Activated T-cell treated with anti-CD3 and anti-CD28 coated beads, Interleukin-2, amount 50 U/mL, for 1 hour (primary cell): Measurements from ENCODE around the gene ACD.
"Not testable (repeated sequence)": the region's sequence is repeated elsewhere in the genome, so short reads cannot be mapped to it uniquely, and the experiment has no call there.

ENCODE experiments used
- DNase-seq: peaks from one replicate; pipeline ENCODE4 v3.0.0-alpha.2; 2020

The ACD gene

GRCh38 chr16:67659675-67660563 lies at the start of gene ACD:
ACD (minus strand) TSS chr16:67660260; CDS start chr16:67660220, 40 bp downstream.
- DNase-seq = peak; percentile 95

- no peak for DNase-seq
Observed at GRCh38 chr16:67709050-67709449, 49.0 kb upstream of the ACD start.

- DNase-seq = no peak
Observed at GRCh38 chr16:67708368-67708771, 48.3 kb upstream of the ACD start.

- DNase-seq = no peak
Observed at GRCh38 chr16:67707790-67708189, 47.7 kb upstream of the ACD start.

GRCh38 chr16:67707210-67707609 lies 47.1 kb upstream of the ACD start:
- no peak for DNase-seq

- DNase-seq = no peak
Observed at GRCh38 chr16:67704110-67704509, 44.0 kb upstream of the ACD start.

- no peak for DNase-seq
Observed at GRCh38 chr16:67703626-67704025, 43.6 kb upstream of the ACD start.

GRCh38 chr16:67702130-67702529 lies 42.1 kb upstream of the ACD start:
- DNase-seq = no peak

GRCh38 chr16:67701420-67701819 lies 41.4 kb upstream of the ACD start:
- DNase-seq = no peak

- no peak for DNase-seq
Observed at GRCh38 chr16:67699265-67699664, 39.2 kb upstream of the ACD start.

GRCh38 chr16:67697422-67698185 lies 37.5 kb upstream of the ACD start:
- DNase-seq = no peak

- no peak for DNase-seq
Observed at GRCh38 chr16:67694611-67695010, 34.6 kb upstream of the ACD start.

- DNase-seq = not testable (repeated sequence)
Observed at GRCh38 chr16:67693517-67694285, 33.6 kb upstream of the ACD start.

GRCh38 chr16:67685388-67686112 lies 25.5 kb upstream of the ACD start:
- no peak for DNase-seq

GRCh38 chr16:67683767-67684166 lies 23.7 kb upstream of the ACD start:
- DNase-seq = no peak

GRCh38 chr16:67679935-67680897 lies 20.2 kb upstream of the ACD start:
- no peak for DNase-seq

- DNase-seq = no peak
Observed at GRCh38 chr16:67678354-67679023, 18.4 kb upstream of the ACD start.

GRCh38 chr16:67677712-67678111 lies 17.7 kb upstream of the ACD start:
- no peak for DNase-seq

- no peak for DNase-seq
Observed at GRCh38 chr16:67676939-67677338, 16.9 kb upstream of the ACD start.

- DNase-seq = no peak
Observed at GRCh38 chr16:67676516-67676915, 16.5 kb upstream of the ACD start.

- no peak for DNase-seq
Observed at GRCh38 chr16:67675999-67676398, 15.9 kb upstream of the ACD start.
